ENCODE results near the gene PMS1.

DNA sequence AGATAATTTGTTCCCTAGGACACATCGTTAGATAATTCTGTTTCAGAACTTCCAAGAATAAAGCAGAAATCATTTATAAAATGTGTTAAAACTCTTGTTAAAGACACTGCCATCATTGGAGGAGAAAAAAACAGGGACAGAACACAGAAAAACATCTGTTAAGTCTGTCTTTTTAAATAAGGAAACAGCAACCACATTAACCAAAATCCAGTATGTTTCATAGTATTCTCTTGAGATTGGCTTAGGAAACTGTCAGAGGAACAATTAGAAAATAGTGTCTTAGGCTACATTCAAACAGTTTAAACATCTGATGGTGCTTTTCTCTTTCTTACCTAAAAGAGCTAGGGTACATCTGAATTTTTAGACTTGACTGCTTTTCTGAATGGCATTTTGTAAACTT lies 81.6 kb downstream of the PMS1 start:
- TF ChIP-seq, protein P1, sequence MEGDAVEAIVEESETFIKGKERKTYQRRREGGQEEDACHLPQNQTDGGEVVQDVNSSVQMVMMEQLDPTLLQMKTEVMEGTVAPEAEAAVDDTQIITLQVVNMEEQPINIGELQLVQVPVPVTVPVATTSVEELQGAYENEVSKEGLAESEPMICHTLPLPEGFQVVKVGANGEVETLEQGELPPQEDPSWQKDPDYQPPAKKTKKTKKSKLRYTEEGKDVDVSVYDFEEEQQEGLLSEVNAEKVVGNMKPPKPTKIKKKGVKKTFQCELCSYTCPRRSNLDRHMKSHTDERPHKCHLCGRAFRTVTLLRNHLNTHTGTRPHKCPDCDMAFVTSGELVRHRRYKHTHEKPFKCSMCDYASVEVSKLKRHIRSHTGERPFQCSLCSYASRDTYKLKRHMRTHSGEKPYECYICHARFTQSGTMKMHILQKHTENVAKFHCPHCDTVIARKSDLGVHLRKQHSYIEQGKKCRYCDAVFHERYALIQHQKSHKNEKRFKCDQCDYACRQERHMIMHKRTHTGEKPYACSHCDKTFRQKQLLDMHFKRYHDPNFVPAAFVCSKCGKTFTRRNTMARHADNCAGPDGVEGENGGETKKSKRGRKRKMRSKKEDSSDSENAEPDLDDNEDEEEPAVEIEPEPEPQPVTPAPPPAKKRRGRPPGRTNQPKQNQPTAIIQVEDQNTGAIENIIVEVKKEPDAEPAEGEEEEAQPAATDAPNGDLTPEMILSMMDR (IDR thresholded peaks at IDR 0.05) = no peak
- no peak for TF ChIP-seq POLR2A (IDR thresholded peaks at IDR 0.05; ENCODE audit: low read depth)
